ENCODE results near the gene GPR153. TPM values are rescaled to one million over a fixed set of nuclear protein-coding genes. Genes with fewer than 3 reads are reported as not detected.

The GPR153 gene
- polyA plus RNA-seq, 1 of the 3 experiments (the other 2 are of a cell fraction): 6.6 TPM

- Histone ChIP-seq H2AFZ (ENCODE audit: low read depth) (no peak overlapping the region), H3K27ac (ENCODE audit: low read depth in 2 of 2, low read length in 1 of 2) (peak overlapping the region in 1 of 2 experiments; percentile 31; a peak in 1 of 4 replicates), H3K9ac (no peak overlapping the region), H4K20me1 (ENCODE audit: insufficient read depth) (no peaks in the 10 kb centered on the region), H3K4me3 (ENCODE audit: low read depth in 2 of 2, low read length in 1 of 2) (no peak overlapping the region), H3K9me2 (no peaks in the 10 kb centered on the region), H3F3A (replicated peaks; ENCODE audit: insufficient read depth) (no peaks in the 10 kb centered on the region), H3K4me2 (no peak overlapping the region), H3K27me3 (ENCODE audit: insufficient read depth) (no peaks in the 10 kb centered on the region), H3K79me2 (ENCODE audit: insufficient read depth) (no peaks in the 10 kb centered on the region), H3K36me3 (replicated peaks in 1 of 2; ENCODE audit: control insufficient read depth in 1 of 2, insufficient read depth in 2 of 2, low read length in 1 of 2) (peaks cover 0 to 16% of the 10 kb centered on the region in 2 experiments), H3K4me1 (ENCODE audit: control insufficient read depth in 1 of 2, insufficient read depth in 2 of 2, low read depth in 1 of 2, low read length in 1 of 2) (peaks cover 0 to 25% of the 10 kb centered on the region in 2 experiments; a peak in 1 of 4 replicates), H3K9me3 (no peaks in the 10 kb centered on the region)
- CTCF ChIA-PET: interaction anchor here (0.9 to 2.3 kb wide), 4 partner anchors 11 to 52 kb away, joined by 3 to 9 read pairs (median 4); no protein-coding TSS in a partner anchor
- DNase-seq: peak; percentile 73
- 92% methylated on average over 6 of the region's 8 CpGs for WGBS (ENCODE audit: low lambda C conversion rate)
- TF ChIP-seq EZH2phosphoT487 (IDR thresholded peaks at IDR 0.05; ENCODE audit: borderline replicate concordance, low read depth) (no peak), CTCF (IDR thresholded peaks at IDR 0.05) (no peak), JUND (IDR thresholded peaks at IDR 0.05) (no peak), NRF1 (IDR thresholded peaks at IDR 0.05; ENCODE audit: low read depth, low read length) (no peak), POLR2AphosphoS5 (IDR thresholded peaks at IDR 0.05; ENCODE audit: low read depth, low read length) (no peak), FOXJ3 (CRISPR knock-in tag; IDR thresholded peaks at IDR 0.05) (no peak), SIN3A (IDR thresholded peaks at IDR 0.05; ENCODE audit: borderline replicate concordance, low read depth, low read length) (no peak), TCF12 (IDR thresholded peaks at IDR 0.05) (no peak), GABPA (IDR thresholded peaks at IDR 0.05; ENCODE audit: low read depth) (no peak), MAX (IDR thresholded peaks at IDR 0.05; ENCODE audit: low read depth) (no peak), CHD2 (IDR thresholded peaks at IDR 0.05; ENCODE audit: low read length, partially characterized antibody) (peak; percentile 17), GATA2 (CRISPR knock-in tag; IDR thresholded peaks at IDR 0.05) (no peak), FOXM1 (IDR thresholded peaks at IDR 0.05; ENCODE audit: low read depth) (no peak), EP300 (IDR thresholded peaks at IDR 0.05; ENCODE audit: borderline replicate concordance in 1 of 2, low read depth in 1 of 2, low read length in 1 of 2) (peak in 1 of 2 experiments; percentile 32; a peak in 1 of 4 replicates), MXI1 (IDR thresholded peaks at IDR 0.05; ENCODE audit: low read depth, low read length) (peak; percentile 35; the same call in 1 of the 2 replicates), MEF2A (IDR thresholded peaks at IDR 0.05; ENCODE audit: borderline replicate concordance, low read depth) (no peak), RCOR1 (IDR thresholded peaks at IDR 0.05; ENCODE audit: low read length) (peak; percentile 54; the same call in 1 of the 2 replicates), TAF1 (IDR thresholded peaks at IDR 0.05; ENCODE audit: borderline replicate concordance, low read depth, low read length) (no peak), RAD21 (IDR thresholded peaks at IDR 0.05; ENCODE audit: low read length) (no peak), ELF1 (IDR thresholded peaks at IDR 0.05) (no peak), USF1 (IDR thresholded peaks at IDR 0.05; ENCODE audit: borderline replicate concordance, low read depth) (no peak)
- POLR2A ChIA-PET: no interaction called here
These were observed 38.1 kb upstream of the GPR153 start for GRCh38 chr1:6298940-6299465.

Data from SK-N-SH (cell line).